GM18907 (cell line): ENCODE measurements around the gene FSTL4.

Experiments
- ATAC-seq: cut with Tn5 transposase; IDR thresholded peaks from one replicate; pipeline ENCODE4 v1.9.1; 2021; ENCODE audit warnings: mild to moderate bottlenecking, moderate library complexity; ENCODE audit not compliant: unreplicated experiment

Gene FSTL4

DNA sequence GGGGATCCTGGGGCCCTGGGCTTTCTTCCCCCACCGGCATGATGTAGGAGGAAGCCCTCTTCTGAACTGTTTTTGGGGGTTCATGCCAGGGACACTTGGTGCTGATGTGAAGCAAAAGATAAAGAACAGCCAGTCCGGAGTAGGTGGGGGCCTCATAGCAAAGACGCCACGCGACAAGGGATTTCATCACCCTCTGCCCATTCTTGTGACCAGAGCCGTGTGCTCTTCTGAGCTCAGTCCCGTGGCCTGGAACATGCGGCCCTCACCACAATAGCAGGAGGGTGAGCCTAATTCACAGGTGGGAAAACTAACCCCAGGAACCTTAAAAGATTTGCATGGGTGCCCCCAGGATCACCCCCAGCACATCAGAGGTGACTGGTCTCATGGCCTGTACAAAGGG lies 334.6 kb downstream of the FSTL4 start:
- no peak for ATAC-seq

DNA sequence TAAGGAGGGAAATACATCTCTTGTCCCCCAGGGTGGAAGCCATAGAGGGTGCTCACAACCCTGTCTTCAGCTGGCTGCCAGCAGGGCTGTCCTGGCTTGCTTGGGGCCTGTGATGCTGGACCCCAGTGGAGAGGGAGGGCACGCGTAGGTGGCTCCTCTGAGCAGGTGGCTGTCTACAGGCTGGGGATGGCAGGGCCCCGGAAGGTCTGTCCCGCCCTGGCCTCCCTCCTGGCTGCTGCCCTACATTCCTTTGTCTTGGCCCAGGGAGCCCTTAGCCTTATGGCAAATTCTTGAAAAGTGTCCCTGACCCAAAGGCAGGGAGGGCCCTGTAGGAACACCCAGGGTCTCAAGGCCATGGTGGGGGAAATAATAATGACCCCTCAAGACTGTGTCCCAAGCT lies 336.2 kb downstream of the FSTL4 start:
- ATAC-seq: no peak

DNA sequence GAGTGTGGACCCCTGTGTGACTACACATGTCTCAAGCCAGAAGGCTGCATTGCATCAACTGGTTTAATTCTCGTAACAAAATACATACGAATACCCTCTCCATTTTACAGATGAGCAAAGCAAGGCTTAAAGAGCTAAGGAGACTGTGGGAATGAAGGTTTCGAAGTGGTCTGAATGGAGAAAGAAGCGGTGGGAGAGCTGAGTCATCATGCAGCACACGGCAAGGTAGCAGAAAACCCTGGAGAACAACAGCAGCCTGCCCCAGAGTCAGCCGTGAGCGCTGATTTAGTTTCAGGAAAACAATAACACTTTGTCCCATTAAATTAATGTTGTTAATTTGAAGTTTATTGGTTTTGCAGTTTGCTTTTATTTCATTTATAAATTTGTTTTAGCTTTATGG lies 336.7 kb downstream of the FSTL4 start:
- ATAC-seq: no peak

DNA sequence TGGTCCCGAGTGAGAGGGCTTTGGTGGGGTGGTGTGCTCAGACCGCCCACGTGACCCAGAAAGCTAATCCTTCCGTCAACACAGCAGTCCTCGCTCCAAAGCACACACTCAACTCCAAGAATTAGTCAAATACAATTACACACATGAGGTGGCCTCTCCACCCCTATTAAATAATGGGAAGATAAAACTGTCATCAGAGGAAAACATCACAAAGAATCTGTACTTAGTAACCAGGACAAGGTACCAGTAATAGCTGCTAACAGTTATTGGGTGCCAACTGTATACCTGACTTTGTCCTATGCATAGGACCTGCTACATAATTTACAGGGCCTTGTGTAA lies 337.8 kb downstream of the FSTL4 start:
- ATAC-seq: no peak

DNA sequence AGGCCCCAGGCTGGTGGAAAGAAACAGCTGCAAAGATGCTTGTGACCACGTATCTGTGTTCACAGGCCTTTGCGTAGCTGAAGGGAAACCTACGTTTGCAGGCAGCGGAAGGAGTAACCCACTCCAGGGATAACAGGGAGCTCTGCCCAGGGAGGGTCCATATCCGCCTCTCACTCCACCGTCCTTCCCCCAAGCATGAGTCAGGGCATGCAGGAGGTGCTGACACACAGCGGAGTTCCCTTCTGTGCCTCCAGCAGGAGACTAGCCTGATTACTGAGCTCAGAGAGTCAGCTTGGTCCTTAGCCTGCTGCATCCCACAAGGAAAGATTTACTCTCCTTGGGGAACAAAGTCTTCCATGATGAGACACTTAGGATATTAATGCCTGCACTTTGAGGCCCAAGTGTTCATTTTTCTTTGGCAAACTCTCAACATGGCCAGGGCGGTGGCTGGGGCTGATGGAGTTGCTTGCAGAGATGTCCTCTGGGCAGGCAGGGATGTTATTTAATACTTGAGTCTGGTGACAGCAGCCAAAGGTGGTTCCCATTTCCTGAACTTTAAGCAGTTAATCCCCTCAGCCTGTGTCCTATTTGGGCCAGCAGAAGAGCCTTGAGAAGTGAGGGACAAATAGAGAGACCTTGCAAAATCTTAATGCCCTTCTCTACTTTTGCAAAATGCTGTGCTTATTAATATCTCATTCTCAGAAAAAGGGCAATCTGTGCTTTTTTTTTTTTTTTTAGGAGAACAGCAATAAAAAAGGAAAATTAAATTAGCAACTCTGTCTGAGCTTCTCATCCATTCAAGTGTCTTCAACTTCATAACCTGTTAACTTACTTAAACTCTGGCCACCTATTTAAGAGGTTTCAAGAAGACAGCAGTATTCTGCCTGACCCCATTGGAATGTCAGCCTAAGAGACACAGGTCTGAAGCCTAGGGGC lies 338.4 kb downstream of the FSTL4 start:
- ATAC-seq: no peak

DNA sequence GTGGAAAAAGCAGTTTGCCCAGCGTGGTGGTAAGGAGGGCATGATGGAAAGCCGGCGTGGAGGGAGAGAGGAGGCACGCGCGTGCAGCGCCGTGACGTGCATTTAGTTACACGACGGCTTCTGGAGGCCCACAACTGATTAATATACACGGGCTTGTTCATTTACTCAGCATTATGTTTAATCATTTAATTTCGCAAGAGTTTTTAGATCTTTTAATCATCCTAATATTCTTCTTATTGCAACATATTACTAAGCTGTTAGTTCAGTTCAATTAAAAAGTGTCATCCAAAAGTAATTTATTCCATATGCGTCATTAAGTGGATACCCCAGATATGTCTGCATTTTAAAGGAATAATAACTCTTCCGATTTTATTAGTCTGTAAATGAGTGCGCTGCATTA lies 340.0 kb downstream of the FSTL4 start:
- no peak for ATAC-seq

DNA sequence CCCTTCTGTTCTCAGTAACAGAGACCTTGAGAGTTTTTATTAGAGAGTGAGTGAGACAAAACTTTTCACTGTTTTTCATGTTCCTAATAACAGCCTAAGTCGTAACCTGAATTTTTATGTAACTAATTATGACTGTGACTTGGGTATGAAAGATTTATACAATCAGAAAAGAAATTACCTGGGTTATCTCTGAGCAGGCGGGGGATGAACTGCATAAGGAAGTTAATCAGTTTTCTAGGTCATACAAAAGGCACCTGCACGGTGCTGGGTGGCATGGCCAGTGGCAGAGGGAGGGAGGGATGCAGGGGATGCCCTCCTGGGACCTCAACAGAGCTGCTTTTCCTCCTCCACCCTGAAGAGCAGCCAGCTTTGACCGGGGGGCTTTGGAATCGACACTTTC lies 340.7 kb downstream of the FSTL4 start:
- ATAC-seq: no peak

DNA sequence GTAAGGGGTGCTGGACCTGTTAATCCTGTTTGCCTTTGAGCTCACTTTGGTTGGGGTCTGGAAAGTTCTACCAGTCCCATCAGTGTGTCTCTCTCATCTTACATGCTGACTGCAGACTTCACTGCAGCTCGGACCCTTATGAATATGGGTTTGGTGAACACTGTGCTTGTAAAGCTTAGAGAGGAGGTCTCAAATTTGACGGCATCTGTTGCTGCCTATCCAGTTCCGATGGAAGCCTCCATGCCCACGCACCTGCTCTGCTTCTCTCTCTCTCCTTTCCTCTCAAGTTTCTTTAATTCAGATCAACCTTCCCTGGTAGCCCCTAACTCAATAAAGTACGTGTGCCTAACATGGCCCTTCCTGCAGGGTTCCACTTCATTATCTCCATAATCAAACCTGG lies 342.6 kb downstream of the FSTL4 start:
- no peak for ATAC-seq

DNA sequence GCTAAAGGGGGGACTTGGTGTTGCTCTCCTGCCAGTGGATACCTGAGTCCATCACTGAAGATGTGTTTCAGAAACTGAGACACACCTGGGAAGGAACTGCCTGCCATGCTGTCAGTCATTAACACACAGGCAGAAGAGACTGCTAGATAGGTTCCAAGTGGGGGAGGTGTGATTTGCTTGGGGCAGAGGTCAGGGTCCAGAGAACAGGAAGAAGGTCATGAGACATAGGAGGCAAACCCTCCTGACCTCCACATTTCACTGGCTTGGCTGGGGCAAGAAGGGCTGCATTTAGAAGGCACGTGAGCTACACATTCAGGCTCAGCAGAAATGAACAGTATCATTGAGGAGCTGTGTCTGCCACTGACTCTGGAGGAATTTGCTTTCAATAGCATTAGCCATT lies 344.7 kb downstream of the FSTL4 start:
- no peak for ATAC-seq

DNA sequence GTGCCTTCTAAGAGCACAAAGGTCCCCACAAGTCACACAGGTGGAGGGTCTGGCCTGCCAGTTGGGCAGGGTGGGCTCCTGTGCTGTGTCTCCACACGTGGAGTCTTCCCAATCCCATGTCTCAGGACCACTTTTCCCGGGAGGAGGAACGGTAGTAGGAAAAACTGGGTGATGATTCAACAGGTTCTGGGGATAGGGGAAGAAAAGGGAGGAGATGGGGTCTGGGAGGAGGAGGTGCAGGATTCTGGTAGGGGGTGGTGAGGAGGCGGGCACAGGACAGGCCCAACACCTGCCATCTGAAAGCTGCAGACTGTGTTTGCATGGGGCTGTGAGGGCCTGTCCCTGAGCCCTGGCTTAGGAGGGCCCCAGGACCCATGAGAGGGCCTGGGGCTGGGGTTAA lies 345.4 kb downstream of the FSTL4 start:
- no peak for ATAC-seq

DNA sequence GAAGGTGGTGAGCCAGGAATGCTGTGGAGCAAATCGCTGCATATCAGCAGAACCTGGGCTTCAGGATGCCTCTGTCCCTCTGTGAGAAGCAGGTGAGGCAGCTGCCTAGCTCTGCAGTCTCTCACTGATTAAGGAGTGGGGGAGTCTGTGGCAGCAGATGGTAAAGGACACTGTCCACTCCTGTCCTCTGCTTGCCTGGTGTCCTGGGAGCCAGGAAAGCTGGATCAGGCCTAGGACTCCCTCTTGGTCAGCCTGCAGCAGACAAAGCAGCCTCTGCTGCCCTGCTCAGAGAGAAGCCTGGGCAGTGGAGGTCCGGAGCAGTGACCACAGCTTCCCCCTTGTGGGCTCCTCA lies 345.8 kb downstream of the FSTL4 start:
- no peak for ATAC-seq

DNA sequence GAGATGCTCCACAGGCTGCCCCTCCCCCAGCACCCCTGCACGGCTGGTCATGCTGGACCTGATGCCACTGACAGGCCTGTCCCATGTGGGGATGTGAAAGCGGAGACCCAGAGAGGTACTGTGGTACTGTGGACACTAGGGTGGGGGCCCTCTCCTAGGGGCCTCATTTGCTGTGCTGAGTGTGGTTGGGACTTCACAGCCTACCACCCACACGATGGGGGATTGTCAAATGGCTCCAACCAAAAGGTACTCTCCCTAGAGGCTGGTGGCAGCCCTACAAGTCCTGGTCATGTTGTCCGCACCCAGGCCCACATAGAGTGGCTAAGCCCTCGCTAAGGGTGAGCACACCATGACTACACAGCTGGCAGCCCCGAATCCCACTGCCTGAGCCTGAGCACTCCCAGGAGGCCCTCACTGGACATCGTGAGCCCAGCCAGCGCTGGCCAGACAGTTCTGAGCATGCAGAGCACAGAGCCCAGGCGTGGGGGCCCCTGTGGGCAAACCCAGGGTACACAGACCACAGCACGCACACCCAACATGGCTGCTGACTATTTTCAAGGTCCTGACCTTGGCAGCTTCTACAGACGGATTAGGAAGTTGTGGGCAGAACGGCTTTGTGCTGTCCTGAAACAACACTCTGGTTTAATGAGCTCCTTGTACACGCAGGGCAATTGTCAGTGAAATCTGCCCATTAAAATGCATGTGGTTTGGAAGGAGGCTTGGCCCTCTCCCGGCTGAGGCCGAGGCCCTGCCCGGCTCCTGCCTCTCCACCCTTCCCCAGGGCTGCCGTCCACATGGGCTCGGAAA lies 346.4 kb downstream of the FSTL4 start:
- no peak for ATAC-seq

DNA sequence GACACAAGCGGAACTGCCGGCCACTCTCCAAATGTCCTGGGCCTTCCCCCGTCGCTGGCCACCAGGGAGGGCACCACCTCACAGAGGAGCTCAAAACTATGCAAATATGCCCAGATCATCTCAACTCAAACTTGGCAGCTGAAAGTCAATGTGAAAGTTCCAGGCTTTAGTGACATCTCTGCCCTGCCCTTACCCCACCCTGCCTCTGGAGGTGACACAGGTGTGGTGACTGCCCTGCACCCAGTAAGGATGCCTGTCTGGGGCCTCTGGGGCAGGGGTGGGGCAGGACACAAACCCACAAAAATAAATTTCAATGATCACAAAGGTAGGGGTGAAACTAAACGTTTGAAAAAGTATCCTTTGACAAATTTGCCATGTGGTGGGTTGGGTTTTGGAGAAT lies 347.1 kb downstream of the FSTL4 start:
- ATAC-seq: no peak

DNA sequence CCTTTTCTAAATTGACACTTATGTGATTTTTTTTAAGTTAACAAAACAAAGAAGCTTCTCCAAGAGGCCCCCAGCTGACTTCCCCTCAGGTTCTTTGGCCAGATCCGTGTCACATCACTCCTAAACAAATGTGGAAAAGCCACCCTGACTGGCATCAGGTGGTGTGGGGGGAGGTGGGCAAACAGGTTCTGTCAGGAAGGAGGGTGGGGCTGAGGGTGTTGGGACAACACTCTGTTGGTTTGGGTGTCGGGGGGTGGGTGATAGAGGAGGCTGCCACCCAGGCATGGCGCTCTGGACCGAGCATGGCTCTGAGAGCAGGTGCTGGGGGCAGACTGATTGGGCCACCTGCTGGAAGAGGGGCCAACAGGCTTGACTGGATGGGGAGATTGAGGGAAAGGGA lies 349.7 kb downstream of the FSTL4 start:
- no peak for ATAC-seq

DNA sequence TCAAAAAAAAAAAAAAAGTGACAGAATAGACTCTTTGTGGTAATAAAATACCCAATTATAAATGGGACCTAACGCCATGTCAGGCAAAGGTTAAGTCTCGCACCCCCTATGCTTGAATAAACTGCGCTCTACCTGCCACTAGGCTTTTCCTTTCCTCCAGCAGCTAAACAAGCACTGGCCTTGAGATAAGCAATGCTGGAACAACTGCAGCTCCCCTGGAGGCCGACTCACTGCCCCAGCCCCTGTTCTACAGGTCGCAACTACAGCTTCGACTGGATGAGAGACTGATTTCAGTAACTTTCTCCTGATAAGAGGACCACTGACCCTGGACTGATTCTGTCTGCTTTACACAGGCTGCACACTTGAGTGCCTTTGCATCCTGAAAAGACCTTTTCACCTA lies 350.3 kb downstream of the FSTL4 start:
- no peak for ATAC-seq

DNA sequence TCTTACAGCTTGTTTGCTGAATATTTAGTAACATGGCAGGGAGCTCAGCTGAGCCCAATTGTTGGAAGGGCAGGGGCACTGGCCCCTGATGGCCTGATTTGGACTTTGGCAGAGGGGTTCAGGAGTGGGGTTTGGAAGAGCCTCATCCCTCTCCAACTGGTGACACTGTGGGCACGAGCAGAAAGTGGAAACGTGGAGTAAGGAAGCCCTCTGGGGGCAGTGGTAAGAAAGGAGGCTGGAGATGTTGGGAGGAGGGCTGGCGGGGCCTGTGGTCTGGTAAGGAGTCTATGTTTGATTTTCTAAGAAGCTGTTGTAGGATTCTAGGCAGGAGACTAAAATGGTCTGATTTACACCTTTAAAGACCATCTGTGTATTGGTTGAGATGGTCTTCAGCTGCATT lies 351.6 kb downstream of the FSTL4 start:
- no peak for ATAC-seq

DNA sequence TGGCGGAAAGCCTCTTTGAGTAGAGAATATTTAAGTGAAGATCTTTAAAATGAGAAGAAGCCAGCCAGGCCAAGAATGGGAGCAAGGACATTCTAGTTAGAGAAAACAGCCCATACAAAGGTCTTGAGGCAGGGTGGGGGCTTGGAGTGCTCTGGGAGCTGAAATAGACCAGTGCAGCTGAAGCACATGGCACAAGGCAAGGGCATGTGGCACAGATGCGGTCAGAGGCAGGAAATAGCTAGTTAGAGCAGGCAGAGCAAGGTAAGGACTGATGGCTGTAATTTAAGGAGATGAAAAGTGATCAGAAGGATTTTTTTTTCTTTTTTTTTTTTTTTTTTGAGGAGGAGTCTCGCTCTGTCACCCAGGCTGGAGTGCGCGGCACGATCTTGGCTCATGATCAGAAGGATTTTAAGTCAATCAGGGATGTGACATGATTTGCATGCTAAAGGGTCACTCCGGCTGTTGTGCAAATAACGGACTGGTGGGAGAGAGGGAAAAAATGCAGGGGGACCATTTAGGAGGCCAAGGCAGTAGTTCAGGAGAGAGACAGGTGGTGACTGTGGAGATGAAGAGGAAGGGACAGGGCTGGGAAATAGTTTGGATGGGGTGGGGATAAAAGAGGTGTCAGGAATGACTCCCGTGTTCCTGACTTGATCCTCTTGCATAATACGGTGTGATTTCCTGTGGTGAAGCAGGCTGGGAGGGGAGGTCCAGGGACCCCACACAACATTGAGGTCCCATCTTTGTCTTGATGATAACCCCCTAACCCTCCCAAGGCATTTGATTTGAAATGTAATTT lies 352.9 kb downstream of the FSTL4 start:
- no peak for ATAC-seq

DNA sequence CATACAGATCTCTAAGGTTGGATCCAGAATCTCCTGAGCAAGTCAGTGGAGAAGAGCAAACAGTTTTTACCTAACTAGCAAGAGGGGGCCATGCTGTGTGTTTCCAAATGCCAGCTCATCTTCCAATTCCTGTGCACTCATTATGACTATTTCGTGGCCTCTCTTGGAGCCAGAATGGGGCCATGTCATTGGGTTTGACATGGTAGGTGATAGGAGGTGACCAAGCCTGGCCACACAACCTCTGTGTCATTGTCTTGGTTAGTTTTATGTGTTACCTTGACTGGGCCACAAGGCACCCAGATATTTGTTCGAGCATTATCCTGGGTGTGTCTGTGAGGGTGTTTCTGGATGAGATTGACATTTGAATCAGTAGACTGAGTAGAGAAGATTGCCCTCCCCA lies 354.4 kb downstream of the FSTL4 start:
- ATAC-seq: no peak

DNA sequence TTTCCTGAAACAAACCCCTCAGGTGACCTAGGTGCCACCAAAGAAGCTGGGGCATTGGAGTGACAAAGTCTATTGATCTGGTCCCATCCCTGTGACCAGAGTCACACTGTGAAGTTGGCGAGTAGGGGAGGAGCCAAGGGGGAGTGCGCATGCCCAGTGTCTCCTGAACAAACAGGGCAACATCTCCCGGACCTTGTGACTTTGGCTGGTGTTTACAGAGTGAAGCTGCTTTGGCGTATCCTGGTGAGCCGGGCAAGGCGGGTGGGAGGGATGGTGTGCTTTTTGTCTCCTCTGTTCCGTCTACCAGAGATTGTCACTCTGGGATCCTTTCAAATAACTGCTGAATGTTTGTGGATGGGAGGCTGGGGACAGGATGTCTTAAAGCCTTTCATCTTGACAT lies 356.1 kb downstream of the FSTL4 start:
- ATAC-seq: no peak

DNA sequence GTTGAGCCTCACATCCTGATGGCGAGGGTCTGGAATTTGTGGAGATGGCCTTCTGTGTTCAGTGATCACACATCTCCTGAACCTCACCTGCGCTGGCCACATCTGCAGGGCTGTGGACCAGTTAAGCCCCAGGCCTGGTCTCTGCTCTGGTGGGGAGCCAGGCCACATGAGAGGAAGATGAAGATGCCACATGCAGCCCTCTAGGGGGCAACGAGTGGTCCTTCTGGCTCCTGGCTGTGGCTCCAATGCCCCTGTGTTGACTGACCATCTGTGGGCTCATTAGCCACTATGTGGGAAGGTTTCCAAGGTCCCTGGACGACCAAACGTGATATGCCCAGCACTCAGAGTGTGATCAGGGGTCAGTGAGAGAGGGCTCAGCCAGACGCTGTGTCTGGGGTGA lies 357.5 kb downstream of the FSTL4 start:
- no peak for ATAC-seq

DNA sequence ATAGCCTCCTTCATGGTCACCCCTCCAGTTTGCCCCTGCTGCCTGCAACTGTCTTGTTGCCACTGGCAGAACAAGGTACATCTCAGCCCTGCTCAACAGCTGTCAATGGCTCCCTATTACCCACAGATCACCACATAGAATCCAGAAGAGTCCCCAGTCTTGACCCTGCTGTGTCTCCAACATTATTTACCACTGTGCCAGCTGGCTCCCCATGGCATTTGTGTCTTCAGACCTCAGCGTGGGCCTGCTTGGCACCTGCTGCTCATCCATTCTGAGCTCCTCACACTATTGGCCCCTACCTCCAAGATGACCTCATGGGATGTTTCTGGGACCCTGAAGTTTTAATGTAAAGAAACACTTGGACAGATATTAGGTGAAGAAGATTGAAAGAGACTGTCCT lies 358.7 kb downstream of the FSTL4 start:
- no peak for ATAC-seq

DNA sequence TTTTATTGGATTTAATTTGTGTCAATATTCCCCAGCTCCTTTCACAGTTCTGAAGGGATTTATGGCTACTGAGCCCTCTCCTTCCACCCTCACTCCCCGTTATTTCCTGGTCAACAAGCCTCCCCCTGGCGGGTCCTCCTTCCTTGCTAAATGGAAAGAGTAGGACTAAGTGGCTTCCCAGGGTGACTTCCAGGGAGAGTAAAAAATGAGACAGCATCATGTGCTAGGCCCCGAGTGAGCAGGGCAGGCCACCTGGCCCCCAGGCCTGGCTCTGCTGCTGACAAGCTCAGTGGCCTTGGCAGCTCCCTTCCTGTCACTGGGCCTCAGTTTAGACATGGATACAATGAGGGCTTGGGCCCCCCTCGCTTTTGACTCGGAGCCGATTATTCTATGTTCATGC lies 359.3 kb downstream of the FSTL4 start:
- ATAC-seq: no peak
